ENCODE results near the gene FBXO38.

- no peak for TF ChIP-seq CTCF (IDR thresholded peaks at IDR 0.05)
- TF ChIP-seq POLR2A (IDR thresholded peaks at IDR 0.05; ENCODE audit: low read depth) = no peak
- TF ChIP-seq POLR2AphosphoS5 (IDR thresholded peaks at IDR 0.05) = no peak
Measured at GRCh38 chr5:148437249-148437648, 53.5 kb downstream of the FBXO38 start.

Measured in esophagus muscularis mucosa (tissue), 3 donors.